ENCODE measurements around the gene RGR. TPM values are rescaled to one million over a fixed set of nuclear protein-coding genes. Genes with fewer than 3 reads are reported as not detected.

The RGR gene
- total RNA-seq, 1 donor, result not detected

DNA sequence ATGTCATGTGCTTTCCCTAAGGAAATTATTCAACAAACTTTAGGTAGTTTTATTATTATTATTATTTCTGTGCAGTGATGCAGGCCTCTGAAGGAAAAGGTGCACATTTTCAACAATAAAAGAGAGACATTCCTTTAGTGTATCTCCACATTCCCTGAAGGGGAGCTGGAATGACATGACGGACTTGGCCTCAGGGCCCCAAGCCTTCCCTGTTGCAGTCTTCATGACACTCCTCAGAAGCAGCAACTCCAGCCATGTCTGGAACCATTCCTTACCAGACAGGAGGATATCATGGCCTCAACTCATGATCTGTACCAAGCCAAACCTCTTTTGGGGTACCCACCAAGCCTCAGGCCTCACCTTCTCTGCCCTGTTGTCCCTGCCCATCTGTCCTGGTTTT, 48.3 kb downstream of the RGR start:
- no peak for DNase-seq (ENCODE audit: low read depth in 2 of 3, low spot score in 2 of 3)

DNA sequence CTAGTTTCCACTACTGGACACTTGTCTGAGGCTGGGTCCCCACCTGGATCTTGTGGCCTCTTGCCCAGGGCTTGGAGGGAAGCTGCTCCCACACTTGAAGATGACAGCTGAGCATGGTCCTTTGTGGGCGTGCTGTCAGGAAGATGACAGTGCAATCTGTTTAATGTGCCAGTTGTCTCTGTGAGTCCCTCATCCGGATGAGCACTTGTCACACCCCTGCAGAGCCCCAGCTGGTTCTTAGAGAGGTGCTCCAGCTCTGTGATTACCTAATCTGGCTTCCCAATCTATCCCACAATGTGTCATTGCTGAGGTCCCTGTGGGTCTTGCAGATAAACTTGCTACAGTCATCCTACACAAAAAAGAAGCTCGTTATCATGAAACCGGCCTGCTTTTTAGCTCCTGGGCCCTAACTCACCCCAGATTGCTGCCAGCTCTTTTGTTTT, 48.7 kb downstream of the RGR start:
- peak in 2 of 3 donors; percentile 69 for DNase-seq (ENCODE audit: low read depth in 2 of 3, low spot score in 2 of 3)

DNA sequence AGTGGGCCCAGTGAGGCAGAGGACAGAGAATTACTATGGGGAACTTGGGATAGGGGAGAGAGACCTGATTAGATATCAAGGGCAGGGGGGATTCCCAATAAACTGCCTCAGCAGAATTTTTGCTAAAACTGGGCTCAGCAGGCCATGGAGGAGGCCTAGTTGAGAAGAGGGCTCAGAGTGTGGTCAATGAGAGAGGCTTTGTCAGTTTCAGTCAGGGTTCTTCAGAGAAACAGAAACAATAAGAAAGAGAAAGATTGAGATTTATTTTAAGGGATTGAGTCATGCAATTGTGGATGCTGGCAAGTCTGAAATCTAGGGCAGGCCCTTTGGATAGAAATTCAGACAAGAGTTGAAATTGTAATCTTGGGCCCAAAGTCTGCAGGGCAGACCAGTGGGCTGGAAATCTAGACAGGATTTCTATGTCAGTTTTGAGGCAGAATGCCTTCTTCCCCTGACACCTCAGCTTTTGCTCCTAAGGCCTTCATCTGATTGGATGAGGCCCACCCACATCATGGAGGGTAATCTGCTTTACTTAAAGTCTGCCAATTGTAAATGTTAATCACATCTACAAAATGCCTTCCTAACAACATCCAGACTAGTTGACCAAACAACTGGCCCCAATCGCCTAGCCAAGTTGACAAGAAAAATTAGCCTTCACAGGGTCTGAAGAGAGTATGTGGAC, 50.1 kb downstream of the RGR start:
- no peak for DNase-seq (ENCODE audit: low read depth in 2 of 3, low spot score in 2 of 3)

DNA sequence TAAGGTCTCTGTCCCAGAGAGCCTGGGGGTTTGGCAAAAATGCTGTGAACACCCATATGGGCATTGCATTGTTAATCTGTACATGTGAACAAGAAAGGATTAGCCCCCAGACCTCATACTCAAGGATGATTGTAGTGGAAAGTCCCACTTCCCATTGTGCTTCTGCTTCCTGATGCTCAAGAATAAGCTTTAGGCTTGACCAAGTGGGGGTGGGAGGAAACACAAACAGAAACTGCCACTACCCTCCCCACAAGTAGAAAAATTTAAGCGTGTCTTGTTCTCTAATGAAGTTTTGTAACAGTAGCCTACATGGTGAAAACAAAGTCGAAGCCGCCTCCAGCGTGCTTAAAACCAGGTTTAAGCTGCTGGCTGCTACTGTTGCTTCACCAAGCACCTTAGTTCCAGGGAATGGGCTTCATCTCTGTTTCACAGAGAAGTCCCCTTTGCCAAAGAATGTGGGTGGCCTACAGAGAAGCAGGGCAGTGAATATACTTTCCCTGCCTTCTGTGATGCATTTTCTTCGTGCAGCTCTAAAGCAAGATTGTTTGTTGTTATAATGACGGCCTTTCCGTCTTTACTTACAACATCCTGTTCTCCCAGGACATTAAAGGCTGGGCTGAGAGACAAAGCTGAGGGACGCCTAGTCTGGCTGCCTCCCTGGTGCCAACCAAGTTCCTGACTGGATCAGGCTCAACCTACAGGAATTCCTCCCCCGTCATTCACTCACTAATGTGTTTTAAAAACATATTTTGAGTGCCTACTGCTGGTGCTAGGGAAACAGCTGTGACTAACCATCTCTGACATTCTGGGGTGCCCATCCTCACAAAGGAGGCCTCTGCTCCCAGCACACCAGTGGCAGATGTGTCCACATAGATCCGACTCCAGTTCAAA, 51.5 kb downstream of the RGR start:
- DNase-seq (ENCODE audit: low read depth in 2 of 3, low spot score in 2 of 3), result no peak

DNA sequence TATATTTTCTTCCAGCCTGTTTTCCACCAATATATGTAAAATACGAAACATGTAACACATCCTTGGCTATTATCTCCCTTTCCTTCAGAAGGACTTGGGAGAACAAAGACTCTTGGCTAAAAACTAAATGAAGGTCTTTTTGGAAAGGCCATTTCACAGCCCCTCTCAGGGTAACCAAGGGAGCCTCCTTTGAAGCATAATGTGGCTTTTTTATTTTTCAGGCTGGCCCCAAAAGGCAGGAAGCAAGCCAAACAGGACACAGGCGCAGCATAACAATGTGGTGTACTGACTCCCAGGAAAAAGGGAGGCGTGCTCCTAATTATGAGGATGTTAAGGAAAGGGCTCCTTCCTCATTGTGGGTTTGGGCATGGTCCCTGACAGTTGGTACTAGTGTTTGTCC, 53.2 kb downstream of the RGR start:
- DNase-seq (ENCODE audit: low read depth in 2 of 3, low spot score in 2 of 3), result no peak

DNA sequence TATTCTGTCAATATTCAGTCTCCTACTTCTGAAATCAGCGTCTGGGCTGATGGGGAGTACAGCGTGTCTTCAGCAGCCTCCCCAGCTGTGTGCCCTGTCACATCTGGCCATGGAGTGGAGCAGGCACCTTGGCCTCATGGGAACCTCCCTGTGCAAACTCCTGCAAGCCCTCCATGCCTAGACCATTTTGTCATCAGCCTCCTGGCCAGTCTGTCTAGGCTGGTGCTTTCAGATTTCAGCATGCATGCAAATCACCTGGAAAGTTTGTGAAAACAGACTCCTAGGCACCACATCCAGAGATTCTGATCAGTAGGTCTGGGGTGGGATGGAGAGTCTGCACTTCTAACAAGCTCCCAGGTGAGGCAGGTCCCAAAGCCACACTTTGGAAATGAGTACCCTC, 57.4 kb downstream of the RGR start:
- DNase-seq (ENCODE audit: low read depth in 2 of 3, low spot score in 2 of 3), result no peak

DNA sequence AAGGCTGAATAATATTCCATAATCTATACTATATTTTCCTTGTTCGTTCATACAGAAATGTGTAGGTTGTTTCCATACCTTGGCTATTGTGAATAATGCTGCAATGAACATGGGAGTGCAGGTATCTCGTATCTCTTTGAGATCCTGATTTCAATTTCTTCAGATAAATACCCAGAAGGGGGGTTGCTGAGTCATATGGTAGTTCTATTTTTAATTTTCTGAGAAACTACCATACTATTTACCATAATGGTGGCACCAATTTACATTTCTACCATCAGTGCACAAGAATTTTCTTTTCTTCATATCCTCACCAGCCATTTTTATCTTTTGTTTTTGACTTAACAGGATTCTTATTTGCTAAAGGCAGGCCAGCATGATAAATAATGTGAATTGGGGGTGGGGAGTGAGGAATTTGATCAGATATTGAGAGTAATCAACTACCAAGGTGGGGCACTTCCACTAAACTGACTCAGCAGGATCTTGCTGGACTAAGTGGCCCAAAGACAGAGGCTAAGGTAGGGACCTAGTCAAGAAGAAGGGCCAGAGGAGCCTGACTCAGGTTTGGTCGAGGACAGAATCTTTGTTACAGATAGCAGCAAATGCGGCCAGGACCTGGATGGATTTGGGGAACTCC, 62.0 kb downstream of the RGR start:
- no peak for DNase-seq (ENCODE audit: low read depth in 2 of 3, low spot score in 2 of 3)

DNA sequence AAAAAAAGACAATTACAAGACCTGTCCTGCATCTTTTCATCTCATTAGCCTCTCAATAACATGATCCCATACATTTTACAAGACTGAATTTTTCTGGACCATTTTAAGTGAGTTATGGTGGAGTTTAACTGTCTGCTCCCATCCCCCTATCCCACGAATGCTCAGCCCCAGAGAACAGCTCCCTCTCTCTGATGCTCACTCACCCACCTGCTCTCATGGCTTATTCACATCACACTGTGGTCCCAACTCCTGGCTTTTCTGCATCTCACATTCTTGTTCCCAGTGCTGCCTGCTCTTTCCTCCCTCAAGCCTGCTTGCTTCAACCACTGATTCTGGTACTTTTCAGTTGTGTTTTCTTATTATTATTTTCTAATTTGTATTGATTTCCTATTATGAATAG, 63.2 kb downstream of the RGR start:
- DNase-seq (ENCODE audit: low read depth in 2 of 3, low spot score in 2 of 3), result no peak

DNA sequence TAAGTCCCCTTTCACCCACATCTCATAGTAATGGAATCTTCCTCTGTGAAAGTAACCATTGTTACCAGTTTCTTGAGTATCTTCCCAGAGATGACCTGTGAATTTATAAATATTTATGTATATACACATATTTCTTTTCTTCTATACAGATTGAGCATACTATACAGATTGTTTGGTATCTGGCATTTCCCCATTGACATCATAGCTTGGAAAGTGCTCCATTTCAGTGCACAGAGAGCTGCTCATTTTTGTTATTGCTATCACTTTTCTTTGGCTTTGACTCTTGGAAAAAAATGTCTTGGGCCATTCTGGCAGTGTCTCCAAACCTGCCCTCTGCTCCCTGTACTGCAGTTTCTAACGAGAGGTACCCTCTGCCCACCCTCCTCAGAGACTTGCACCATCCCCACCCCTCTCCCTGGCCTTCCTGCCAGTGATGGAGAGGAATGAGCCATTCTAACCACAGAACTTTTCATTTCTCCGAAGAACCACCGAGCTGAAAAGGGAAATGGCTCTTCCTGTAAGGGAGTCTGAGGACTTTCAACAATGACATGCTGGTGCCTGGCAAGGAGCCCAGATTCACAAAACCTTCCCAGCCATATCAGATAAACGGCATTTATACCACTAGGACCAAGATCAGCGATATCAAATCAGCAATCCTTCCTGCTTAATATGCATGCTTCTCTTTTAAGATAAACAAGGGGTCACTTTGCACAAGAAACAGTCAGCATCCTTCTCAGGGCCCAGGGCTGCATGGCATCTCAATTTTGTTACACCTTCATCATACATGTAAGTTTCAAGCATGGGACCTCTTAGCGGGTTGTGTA, 63.8 kb downstream of the RGR start:
- peak in 2 of 3 donors; percentile 67 to 71 for DNase-seq (ENCODE audit: low read depth in 2 of 3, low spot score in 2 of 3)

Other genes starting within 250 kb of the RGR start
- gene GHITM, start 105.5 kb upstream of the RGR start, total RNA-seq, result 85.6 TPM
- not detected for gene GPR15LG, start 71.3 kb upstream of the RGR start, total RNA-seq
- under 0.01 TPM for gene CDHR1, start 50.5 kb upstream of the RGR start, total RNA-seq
- gene LRIT2, start 19.5 kb upstream of the RGR start, total RNA-seq, result not detected
- not detected for gene LRIT1, start 3.5 kb upstream of the RGR start, total RNA-seq
- gene CCSER2, start 83.5 kb downstream of the RGR start, total RNA-seq, result 5.4 TPM

All from hematopoietic multipotent progenitor cell (in vitro differentiated cells).